K562 (cell line): ENCODE data around the gene PEBP1. TPM values are rescaled to one million over a fixed set of nuclear protein-coding genes. Genes with fewer than 3 reads are reported as not detected.

Experiments
- BMI1 ChIP-seq: fragments of 150-350 bp; IDR thresholded peaks from 2 replicates; pipeline ENCODE4 v1.6.1; 2014; ENCODE audit warnings: low read length
- C11orf30 ChIP-seq: fragments of 450-650 bp; IDR thresholded peaks from 2 replicates; pipeline ENCODE4 v1.6.1; 2016; ENCODE audit warnings: low read depth, mild to moderate bottlenecking
- FIP1L1 ChIP-seq: fragments of 200-400 bp; formaldehyde crosslinking; IDR thresholded peaks from 2 replicates; pipeline ENCODE4 v1.6.1; 2018; ENCODE audit warnings: mild to moderate bottlenecking, low read depth, low read length; ENCODE audit not compliant: poor library complexity, severe bottlenecking
- GATAD2A ChIP-seq: fragments of 450-650 bp; IDR thresholded peaks from 2 replicates; pipeline ENCODE4 v1.6.1; 2017
- HES1 ChIP-seq: fragments of 450-650 bp; IDR thresholded peaks from 2 replicates; pipeline ENCODE4 v1.6.1; 2016; ENCODE audit warnings: low read depth, mild to moderate bottlenecking, moderate library complexity
- HMGXB4 ChIP-seq: sonication (generic); formaldehyde crosslinking; IDR thresholded peaks from 2 replicates; pipeline ENCODE4 v1.8.1; 2023; ENCODE audit warnings: mild to moderate bottlenecking, missing genetic modification reagents
- LEF1 ChIP-seq: fragments of 450-650 bp; IDR thresholded peaks from 2 replicates; pipeline ENCODE4 v1.6.1; 2016; ENCODE audit warnings: mild to moderate bottlenecking
- MBD2 ChIP-seq: sonication (generic); IDR thresholded peaks from 2 replicates; pipeline ENCODE4 v1.6.1; 2016; ENCODE audit warnings: low read depth, borderline replicate concordance
- MTA3 ChIP-seq: fragments of 450-650 bp; formaldehyde crosslinking; IDR thresholded peaks from 2 replicates; pipeline ENCODE4 v1.6.1; 2017; ENCODE audit warnings: mild to moderate bottlenecking, borderline replicate concordance
- MXI1 ChIP-seq: IDR thresholded peaks from 2 replicates; pipeline ENCODE4 v1.6.1; 2011; ENCODE audit warnings: low read depth, mild to moderate bottlenecking, improper control_type of control experiment, low read length
- NFIC ChIP-seq: fragments of 450-650 bp; IDR thresholded peaks from 2 replicates; pipeline ENCODE4 v1.6.1; 2017; ENCODE audit warnings: mild to moderate bottlenecking, inconsistent platforms
- PHF20 ChIP-seq: fragments of 450-650 bp; IDR thresholded peaks from 2 replicates; pipeline ENCODE4 v1.6.1; 2018; ENCODE audit not compliant: partially characterized antibody
- RERE ChIP-seq: sonication (generic); formaldehyde crosslinking; IDR thresholded peaks from 2 replicates; pipeline ENCODE4 v1.8.0; 2023; ENCODE audit warnings: missing genetic modification reagents, mild to moderate bottlenecking, borderline replicate concordance
- THAP7 ChIP-seq: fragments of 250-450 bp; sonication (Bioruptor Pico); IDR thresholded peaks from 2 replicates; pipeline ENCODE4 v1.5.0; 2021
- ZFP91 ChIP-seq: sonication (generic); formaldehyde crosslinking; IDR thresholded peaks from 2 replicates; pipeline ENCODE4 v1.8.0; 2022; ENCODE audit warnings: mild to moderate bottlenecking, missing genetic modification reagents
- ZNF263 ChIP-seq: sonication (generic); formaldehyde crosslinking; IDR thresholded peaks from 2 replicates; pipeline ENCODE4 v1.8.0; 2022; ENCODE audit warnings: mild to moderate bottlenecking, missing genetic modification reagents, borderline replicate concordance
- polyA plus RNA-seq, 8 experiments: library from polyadenylated mRNA; depleted of rRNA in 4 of 8; stranded (reverse) in 5 of 8; unstranded in 3 of 8; fragments of >200 nt; fragmentation: Nextera tagmentation in 2 of 8; fragmentation: Illumina TruSeq in 1 of 8; extraction: Ambion mirVana in 2 of 8; extraction: Trizol in 1 of 8; gene quantifications; 2 replicates each; pipeline versions ENCODE4 v1.2.1 to v1.2.3, GENCODE V29; 2011 to 2014; ENCODE audit warnings: inconsistent platforms in 1 of 8, missing spikeins in 1 of 8
- total RNA-seq, 7 experiments: library from RNA; depleted of rRNA in 6 of 7; stranded (reverse); fragments of >200 nt in 6 of 7; fragmentation: Illumina TruSeq in 2 of 7; extraction: Trizol in 2 of 7; gene quantifications; 2 replicates each; pipeline versions ENCODE4 v1.2.1 to v1.2.3, GENCODE V29; 2011 to 2021; ENCODE audit warnings: low replicate concordance in 1 of 7

Gene PEBP1
- total and polyA plus RNA-seq, 9 of the 15 experiments (the other 6 are each of a cell fraction or from before 2014, with no cell fraction given), result 77.3 to 207 (median 153) TPM

- TF ChIP-seq C11orf30 (peak; percentile 35; the same call in 1 of the 2 replicates), GATAD2A (0 out of 2 replicates have a peak, but pooled peaks have one; percentile 20), PHF20 (peak; percentile 78), MXI1 (peak; percentile 36; the same call in 1 of the 2 replicates), ZFP91 (CRISPR knock-in tag) (0 out of 2 replicates have a peak, but pooled peaks have one; percentile 14), RERE (0 out of 2 replicates have a peak, but pooled peaks have one; percentile 31), HES1 (no peak), THAP7 (CRISPR knock-in tag) (no peak), BMI1 (no peak), HMGXB4 (CRISPR knock-in tag) (peak; percentile 69; the same call in 1 of the 2 replicates), LEF1 (no peak), MTA3 (peak; percentile 71; the same call in 1 of the 2 replicates), FIP1L1 (peak; percentile 40), NFIC (peak; percentile 32; the same call in 1 of the 2 replicates), MBD2 (peak; percentile 40; the same call in 1 of the 2 replicates), ZNF263 (CRISPR knock-in tag) (peak; percentile 77)
Observed at GRCh38 chr12:118135788-118136558, at the start of gene PEBP1 (continued).
